Subcutaneous abdominal adipose tissue (tissue), 5 donors: ENCODE data around the gene WDTC1.
"Not testable (repeated sequence)": the region's sequence is repeated elsewhere in the genome, so short reads cannot be mapped to it uniquely, and the experiment has no call there.

Experiments
- H3K27ac ChIP-seq: one replicate; pipeline ENCODE4 v1.7.0; 2013; ENCODE audit warnings: low read depth, mild to moderate bottlenecking, inconsistent platforms, low read length, moderate library complexity
- H3K27me3 ChIP-seq, 5 donors: one replicate each; pipeline ENCODE4 v1.7.0; 2013; ENCODE audit warnings: low read length in 5 of 5, inconsistent platforms in 1 of 5; ENCODE audit not compliant: control insufficient read depth in 5 of 5, insufficient read depth in 4 of 5
- H3K36me3 ChIP-seq, 5 donors: one replicate each; pipeline ENCODE4 v1.7.0; 2013; ENCODE audit warnings: low read length in 5 of 5; ENCODE audit not compliant: control insufficient read depth in 5 of 5, insufficient read depth in 5 of 5
- H3K4me1 ChIP-seq, 5 donors: one replicate each; pipeline ENCODE4 v1.7.0; 2013; ENCODE audit warnings: low read length in 5 of 5, mild to moderate bottlenecking in 3 of 5, moderate library complexity in 1 of 5; ENCODE audit not compliant: control insufficient read depth in 5 of 5, insufficient read depth in 5 of 5
- H3K4me3 ChIP-seq, 5 donors: one replicate each; pipeline ENCODE4 v1.7.0; 2013; ENCODE audit warnings: low read length in 5 of 5, low read depth in 1 of 5
- H3K9ac ChIP-seq, 5 donors: one replicate each; pipeline ENCODE4 v1.7.0; 2013; ENCODE audit warnings: low read length in 5 of 5, mild to moderate bottlenecking in 4 of 5, moderate library complexity in 3 of 5
- H3K9me3 ChIP-seq, 5 donors: one replicate each; pipeline ENCODE4 v1.7.0; 2013; ENCODE audit warnings: low read length in 5 of 5; ENCODE audit not compliant: control insufficient read depth in 5 of 5
- donor health status: healthy.
- donor health status: healthy.
- donor health status: healthy.
- donor health status: healthy.
- donor health status: healthy.

The WDTC1 gene

GRCh38 chr1:27284425-27285273, 50.2 kb downstream of the WDTC1 start:
- Histone ChIP-seq H3K4me1 (no peaks in the 10 kb centered on the region), H3K9ac (no peak overlapping the region), H3K4me3 (no peak overlapping the region), H3K27ac (no peak overlapping the region), H3K9me3 (no peaks in the 10 kb centered on the region), H3K27me3 (no peaks in the 10 kb centered on the region), H3K36me3 (peaks cover 2 to 44% (median 25%) of the 10 kb centered on the region in 5 donors)

- peaks cover 2 to 48% (median 25%) of the 10 kb centered on the region in 5 donors for H3K36me3 ChIP-seq
- H3K4me1 ChIP-seq = no peaks in the 10 kb centered on the region
- no peak overlapping the region for H3K9ac ChIP-seq
Observed at GRCh38 chr1:27285274-27285660, 50.8 kb downstream of the WDTC1 start.

GRCh38 chr1:27285821-27286220, 51.4 kb downstream of the WDTC1 start:
- not testable (repeated sequence) for H3K9ac ChIP-seq, H3K4me3 ChIP-seq, H3K4me1 ChIP-seq, H3K27me3 ChIP-seq, H3K9me3 ChIP-seq, H3K27ac ChIP-seq
- peaks cover 2 to 54% (median 30%) of the 10 kb centered on the region in 5 donors for H3K36me3 ChIP-seq

More at GRCh38 chr1:27285274-27285660, 50.8 kb downstream of the WDTC1 start:
- no peak overlapping the region for H3K4me3 ChIP-seq
- H3K27me3 ChIP-seq = no peaks in the 10 kb centered on the region
- no peaks in the 10 kb centered on the region for H3K9me3 ChIP-seq
- no peak overlapping the region for H3K27ac ChIP-seq

DNA sequence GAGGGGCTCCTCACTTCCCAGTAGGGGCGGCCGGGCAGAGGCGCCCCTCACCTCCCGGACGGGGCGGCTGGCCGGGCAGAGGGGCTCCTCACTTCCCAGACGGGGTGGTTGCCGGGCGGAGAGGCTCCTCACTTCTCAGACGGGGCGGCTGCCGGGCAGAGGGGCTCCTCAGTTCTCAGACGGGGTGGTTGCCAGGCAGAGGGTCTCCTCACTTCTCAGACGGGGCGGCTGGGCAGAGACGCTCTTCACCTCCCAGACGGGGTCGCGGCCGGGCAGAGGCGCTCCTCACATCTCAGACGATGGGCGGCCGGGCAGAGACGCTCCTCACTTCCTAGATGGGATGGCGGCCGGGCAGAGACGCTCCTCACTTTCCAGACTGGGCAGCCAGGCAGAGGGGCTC, 54.7 kb downstream of the WDTC1 start:
- not testable (repeated sequence) for H3K4me3 ChIP-seq, H3K9ac ChIP-seq, H3K9me3 ChIP-seq, H3K4me1 ChIP-seq, H3K27me3 ChIP-seq, H3K27ac ChIP-seq
- peaks cover 5 to 64% (median 37%) of the 10 kb centered on the region in 5 donors for H3K36me3 ChIP-seq

- peaks cover 7 to 71% (median 49%) of the 10 kb centered on the region in 5 donors for H3K36me3 ChIP-seq
- H3K9ac ChIP-seq = no peak overlapping the region
- no peak overlapping the region for H3K27ac ChIP-seq
Observed at GRCh38 chr1:27290581-27290980, 56.1 kb downstream of the WDTC1 start.

GRCh38 chr1:27292106-27292505, 57.7 kb downstream of the WDTC1 start:
- Histone ChIP-seq H3K4me3 (no peak overlapping the region), H3K9ac (no peak overlapping the region), H3K27me3 (no peaks in the 10 kb centered on the region), H3K9me3 (no peaks in the 10 kb centered on the region), H3K4me1 (no peaks in the 10 kb centered on the region), H3K27ac (no peak overlapping the region), H3K36me3 (peaks cover 7 to 76% (median 60%) of the 10 kb centered on the region in 5 donors)

More at GRCh38 chr1:27290581-27290980, 56.1 kb downstream of the WDTC1 start:
- no peaks in the 10 kb centered on the region for H3K4me1 ChIP-seq
- no peaks in the 10 kb centered on the region for H3K27me3 ChIP-seq
- no peak overlapping the region for H3K4me3 ChIP-seq
- H3K9me3 ChIP-seq = no peaks in the 10 kb centered on the region

DNA sequence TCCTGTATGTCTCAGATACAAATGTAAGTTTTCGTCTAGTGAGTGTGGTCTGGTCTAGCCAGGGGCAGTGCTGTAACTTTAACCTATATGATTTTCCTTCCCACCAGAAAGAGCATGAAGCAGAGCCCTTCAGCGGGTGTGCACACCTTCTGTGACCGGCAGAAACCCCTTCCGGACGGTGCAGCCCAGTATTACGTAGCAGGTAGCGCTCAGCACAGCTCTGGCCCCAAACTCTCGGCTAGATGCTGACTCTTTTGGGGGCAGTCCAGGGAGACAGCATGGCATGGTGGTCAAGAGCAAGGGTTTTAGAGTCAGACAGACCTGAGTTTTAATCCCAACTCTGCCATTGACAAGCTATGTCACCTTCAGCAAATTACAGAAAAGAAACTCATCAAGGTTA, 59.5 kb downstream of the WDTC1 start:
- H3K4me1 ChIP-seq = peaks cover 0 to 3% (median 2%) of the 10 kb centered on the region in 5 donors
- H3K27ac ChIP-seq = no peak overlapping the region
- H3K9ac ChIP-seq = no peak overlapping the region
- H3K36me3 ChIP-seq = peaks cover 7 to 84% (median 68%) of the 10 kb centered on the region in 5 donors
- H3K4me3 ChIP-seq = no peak overlapping the region
- H3K27me3 ChIP-seq = no peaks in the 10 kb centered on the region
- no peaks in the 10 kb centered on the region for H3K9me3 ChIP-seq

GRCh38 chr1:27296773-27297291, 62.4 kb downstream of the WDTC1 start:
- peak overlapping the region in 1 of 5 donors; percentile 26 for H3K9ac ChIP-seq
- no peaks in the 10 kb centered on the region for H3K9me3 ChIP-seq
- H3K27ac ChIP-seq = no peak overlapping the region
- peaks cover 2 to 29% (median 25%) of the 10 kb centered on the region in 5 donors for H3K4me1 ChIP-seq
- peaks cover 4 to 84% (median 76%) of the 10 kb centered on the region in 5 donors for H3K36me3 ChIP-seq
- H3K27me3 ChIP-seq = no peaks in the 10 kb centered on the region
- H3K4me3 ChIP-seq = no peak overlapping the region

DNA sequence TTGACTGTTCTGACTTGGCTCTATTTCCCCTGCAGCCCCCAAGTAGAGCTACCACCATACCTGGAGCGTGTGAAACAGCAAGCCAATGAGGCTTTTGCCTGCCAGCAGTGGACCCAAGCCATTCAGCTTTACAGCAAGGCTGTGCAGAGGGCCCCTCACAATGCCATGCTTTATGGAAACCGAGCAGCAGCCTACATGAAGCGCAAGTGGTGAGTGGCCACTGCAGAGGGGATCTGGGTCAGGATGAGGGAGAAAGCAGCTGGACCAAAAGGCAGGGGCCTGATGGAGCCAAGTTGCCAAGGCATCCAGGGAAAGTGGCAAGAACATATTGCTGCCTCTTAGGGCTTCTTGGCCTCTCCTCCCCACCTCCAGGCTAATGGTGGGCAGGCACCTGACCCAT, 63.5 kb downstream of the WDTC1 start:
- Histone ChIP-seq H3K36me3 (peaks cover 4 to 83% (median 74%) of the 10 kb centered on the region in 5 donors), H3K27ac (no peak overlapping the region), H3K9me3 (no peaks in the 10 kb centered on the region), H3K9ac (no peak overlapping the region), H3K4me1 (peaks cover 2 to 29% (median 25%) of the 10 kb centered on the region in 5 donors), H3K27me3 (no peaks in the 10 kb centered on the region), H3K4me3 (no peak overlapping the region)

GRCh38 chr1:27298632-27299384, 64.4 kb downstream of the WDTC1 start:
- no peak overlapping the region for H3K9ac ChIP-seq
- no peaks in the 10 kb centered on the region for H3K27me3 ChIP-seq
- no peak overlapping the region for H3K27ac ChIP-seq
- H3K9me3 ChIP-seq = no peaks in the 10 kb centered on the region
- no peak overlapping the region for H3K4me3 ChIP-seq
- H3K36me3 ChIP-seq = peaks cover 4 to 85% (median 77%) of the 10 kb centered on the region in 5 donors
- H3K4me1 ChIP-seq = peaks cover 2 to 29% (median 25%) of the 10 kb centered on the region in 5 donors
